ENCODE data around the gene TRAF5.

TRAF5 gene

DNA sequence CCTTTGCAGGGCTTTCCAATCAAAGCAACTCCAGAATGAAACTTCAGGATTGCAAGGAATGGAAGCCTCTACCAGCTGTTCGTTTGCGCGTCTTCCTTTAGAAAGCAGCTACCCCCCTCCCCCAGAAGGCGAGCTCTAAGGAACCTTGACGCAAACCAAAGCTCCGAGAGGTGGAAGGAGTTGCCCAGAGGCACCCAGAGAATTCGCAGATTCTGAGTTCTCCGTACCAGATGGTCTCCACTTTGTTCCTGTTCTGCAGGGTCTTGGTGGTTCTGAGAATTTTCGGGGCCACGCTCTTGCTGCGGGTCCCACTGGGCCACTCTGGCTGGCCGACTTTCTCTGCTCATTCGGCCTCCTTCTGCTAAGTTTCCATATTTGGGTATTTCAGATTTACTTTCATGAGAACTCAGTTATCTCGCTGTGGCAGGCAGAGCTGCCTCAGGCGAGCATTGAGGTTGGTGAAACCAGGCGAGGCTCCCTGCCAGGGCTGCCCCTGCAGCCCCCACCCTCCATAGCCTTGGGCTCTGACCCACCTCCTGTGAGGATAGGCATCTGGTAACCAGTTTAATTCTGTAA, 801 bp downstream of the TRAF5 start:
- Histone ChIP-seq H3K4me3 (ENCODE audit: insufficient read depth, low read depth, low read length, poor library complexity, severe bottlenecking) (peak overlapping the region; percentile 85), H3K36me3 (ENCODE audit: control insufficient read depth, insufficient read depth, low read length) (no peaks in the 10 kb centered on the region), H3K4me1 (ENCODE audit: control insufficient read depth, insufficient read depth, low read length, poor library complexity, severe bottlenecking) (peaks cover 41% of the 10 kb centered on the region), H3K9me3 (ENCODE audit: control insufficient read depth, low read length) (no peaks in the 10 kb centered on the region), H3K27me3 (replicated peaks; ENCODE audit: control insufficient read depth, insufficient read depth, low read length, poor library complexity, severe bottlenecking) (no peaks in the 10 kb centered on the region), H3K27ac (ENCODE audit: insufficient read depth, low read length, poor library complexity, severe bottlenecking) (peak overlapping the region; percentile 76)
- DNase-seq: peak in 1 of 3 donors; percentile 19

DNA sequence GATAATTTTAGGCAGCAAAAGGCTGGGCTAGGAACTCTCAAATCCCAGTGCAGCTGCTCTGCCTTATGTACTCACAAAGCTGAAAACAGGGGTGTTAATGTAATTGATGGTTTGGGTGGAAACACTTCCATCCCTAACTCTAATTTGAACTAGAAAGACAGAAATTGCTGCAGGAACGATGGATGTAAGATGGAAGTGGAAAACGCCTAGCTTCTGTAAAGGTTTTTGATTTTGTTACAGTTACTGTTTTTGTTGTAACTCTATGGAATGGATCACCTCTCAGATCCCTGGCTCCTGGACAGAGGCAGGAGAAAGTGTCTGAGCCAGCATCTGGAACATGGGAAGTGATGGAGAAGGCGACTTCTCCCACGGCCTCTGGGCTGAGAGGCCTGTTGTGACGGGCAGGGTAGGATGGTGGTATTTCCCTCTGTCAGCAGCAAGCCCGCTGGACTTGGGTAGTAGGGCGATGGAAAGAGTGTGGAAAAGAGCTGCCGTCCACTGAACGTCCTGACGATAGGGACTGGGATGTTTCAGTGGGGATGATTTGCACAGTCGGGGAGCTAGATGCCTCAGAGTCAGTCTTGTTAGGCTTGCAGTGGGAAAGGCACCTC, 1.6 kb downstream of the TRAF5 start:
- Histone ChIP-seq H3K27me3 (replicated peaks; ENCODE audit: control insufficient read depth, insufficient read depth, low read length, poor library complexity, severe bottlenecking) (no peaks in the 10 kb centered on the region), H3K36me3 (ENCODE audit: control insufficient read depth, insufficient read depth, low read length) (no peaks in the 10 kb centered on the region), H3K9me3 (ENCODE audit: control insufficient read depth, low read length) (no peaks in the 10 kb centered on the region), H3K27ac (ENCODE audit: insufficient read depth, low read length, poor library complexity, severe bottlenecking) (peak overlapping the region; percentile 76), H3K4me1 (ENCODE audit: control insufficient read depth, insufficient read depth, low read length, poor library complexity, severe bottlenecking) (peaks cover 47% of the 10 kb centered on the region), H3K4me3 (ENCODE audit: insufficient read depth, low read depth, low read length, poor library complexity, severe bottlenecking) (peak overlapping the region; percentile 85)
- no peak for DNase-seq

DNA sequence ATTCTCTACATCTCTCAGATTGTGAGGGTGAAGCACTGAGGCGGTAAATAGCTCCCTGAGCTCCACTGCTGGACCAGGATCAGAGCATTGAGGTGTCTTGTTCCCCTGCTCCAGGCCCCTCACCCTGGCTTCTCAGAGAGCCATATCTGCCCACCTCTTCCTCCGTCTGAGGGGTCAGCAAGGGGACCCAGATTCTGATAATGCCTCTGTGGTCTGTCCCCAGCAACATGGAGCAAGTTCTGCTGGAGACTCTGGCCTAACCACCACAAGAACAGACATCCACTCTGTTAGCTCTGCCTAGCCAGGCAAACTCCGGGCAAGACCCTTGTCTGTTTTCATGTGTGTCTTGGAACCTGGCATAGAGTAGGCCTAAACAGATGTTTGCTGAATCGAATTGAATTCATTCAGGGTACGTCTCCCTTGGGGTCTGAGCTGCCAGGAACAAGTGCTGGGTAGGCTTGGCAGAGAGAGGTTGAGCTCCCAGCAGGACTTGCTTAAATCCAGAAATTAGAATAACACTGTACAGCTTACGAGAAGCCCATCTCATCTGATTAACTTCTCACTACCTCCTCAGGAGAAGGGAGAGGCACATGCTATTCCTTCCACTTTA, 2.3 kb downstream of the TRAF5 start:
- Histone ChIP-seq H3K27ac (ENCODE audit: insufficient read depth, low read length, poor library complexity, severe bottlenecking) (peak overlapping the region; percentile 76), H3K4me3 (ENCODE audit: insufficient read depth, low read depth, low read length, poor library complexity, severe bottlenecking) (peak overlapping the region; percentile 85)

DNA sequence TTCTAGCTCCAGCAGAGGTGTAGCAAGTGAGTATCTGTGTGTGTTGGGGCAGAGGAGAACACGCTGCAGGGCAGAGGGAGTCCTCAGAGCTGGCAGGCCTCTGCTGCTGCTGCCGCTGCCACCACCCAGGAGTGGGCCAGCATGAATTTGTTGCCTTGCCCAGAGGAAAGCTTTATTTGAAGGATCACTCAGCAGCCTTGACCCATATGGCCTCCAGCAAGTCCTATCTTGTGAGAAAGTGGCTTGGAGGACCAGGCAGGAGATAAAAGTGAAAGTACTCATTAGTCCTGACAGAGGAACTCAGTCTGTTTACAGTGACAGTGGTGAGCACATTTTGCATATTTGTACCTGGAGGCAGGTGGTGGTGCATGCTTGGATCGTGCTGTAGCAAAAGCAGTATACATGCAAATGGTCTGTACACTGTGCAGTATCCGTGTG, 3.1 kb downstream of the TRAF5 start:
- Histone ChIP-seq H3K27ac (ENCODE audit: insufficient read depth, low read length, poor library complexity, severe bottlenecking) (peak overlapping the region; percentile 76), H3K9me3 (ENCODE audit: control insufficient read depth, low read length) (no peaks in the 10 kb centered on the region), H3K4me3 (ENCODE audit: insufficient read depth, low read depth, low read length, poor library complexity, severe bottlenecking) (peak overlapping the region; percentile 85), H3K27me3 (replicated peaks; ENCODE audit: control insufficient read depth, insufficient read depth, low read length, poor library complexity, severe bottlenecking) (no peaks in the 10 kb centered on the region), H3K4me1 (ENCODE audit: control insufficient read depth, insufficient read depth, low read length, poor library complexity, severe bottlenecking) (peaks cover 54% of the 10 kb centered on the region), H3K36me3 (ENCODE audit: control insufficient read depth, insufficient read depth, low read length) (no peaks in the 10 kb centered on the region)
- DNase-seq: no peak

More for the DNA sequence above, 2.3 kb downstream of the TRAF5 start:
- no peaks in the 10 kb centered on the region for H3K36me3 ChIP-seq (ENCODE audit: control insufficient read depth, insufficient read depth, low read length)
- DNase-seq: no peak
- H3K27me3 ChIP-seq (replicated peaks; ENCODE audit: control insufficient read depth, insufficient read depth, low read length, poor library complexity, severe bottlenecking): no peaks in the 10 kb centered on the region
- no peaks in the 10 kb centered on the region for H3K9me3 ChIP-seq (ENCODE audit: control insufficient read depth, low read length)
- peaks cover 51% of the 10 kb centered on the region for H3K4me1 ChIP-seq (ENCODE audit: control insufficient read depth, insufficient read depth, low read length, poor library complexity, severe bottlenecking)

DNA sequence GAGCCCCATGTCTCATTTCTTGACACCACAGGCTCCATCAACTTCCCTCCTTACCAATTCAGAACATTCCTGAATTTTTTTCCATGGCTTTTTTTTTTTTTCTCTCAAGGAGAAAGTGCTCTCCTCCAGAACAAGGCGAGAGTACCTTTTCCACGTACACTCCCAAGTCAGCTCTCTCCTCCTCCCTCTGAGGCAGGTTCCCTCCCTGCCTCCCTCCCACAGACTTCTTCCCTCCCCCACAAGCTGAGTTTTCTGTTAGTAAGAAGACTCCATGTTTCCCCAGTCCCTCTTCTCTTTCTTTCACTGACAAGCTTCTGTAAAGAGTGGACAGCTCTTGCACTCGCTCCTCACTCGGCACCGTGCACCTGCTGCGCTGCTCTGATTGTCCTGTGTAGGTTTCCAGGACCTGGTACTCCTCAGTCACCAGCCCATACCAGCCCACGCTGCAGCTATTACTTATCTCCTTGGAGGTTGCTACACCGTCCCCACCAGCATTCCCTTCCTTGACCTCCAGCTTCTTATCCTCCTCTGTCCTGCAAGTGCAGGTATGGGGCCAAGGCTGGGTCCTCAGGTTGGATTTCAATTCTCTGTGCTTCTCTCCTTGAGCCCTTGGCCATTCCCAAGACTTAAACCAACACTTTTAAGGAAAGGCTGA, 3.8 kb downstream of the TRAF5 start:
- Histone ChIP-seq H3K9me3 (ENCODE audit: control insufficient read depth, low read length) (no peaks in the 10 kb centered on the region), H3K4me3 (ENCODE audit: insufficient read depth, low read depth, low read length, poor library complexity, severe bottlenecking) (peak overlapping the region; percentile 85), H3K36me3 (ENCODE audit: control insufficient read depth, insufficient read depth, low read length) (no peaks in the 10 kb centered on the region), H3K27me3 (replicated peaks; ENCODE audit: control insufficient read depth, insufficient read depth, low read length, poor library complexity, severe bottlenecking) (no peaks in the 10 kb centered on the region), H3K4me1 (ENCODE audit: control insufficient read depth, insufficient read depth, low read length, poor library complexity, severe bottlenecking) (peaks cover 58% of the 10 kb centered on the region), H3K27ac (ENCODE audit: insufficient read depth, low read length, poor library complexity, severe bottlenecking) (peak overlapping the region; percentile 76)
- DNase-seq: no peak

DNA sequence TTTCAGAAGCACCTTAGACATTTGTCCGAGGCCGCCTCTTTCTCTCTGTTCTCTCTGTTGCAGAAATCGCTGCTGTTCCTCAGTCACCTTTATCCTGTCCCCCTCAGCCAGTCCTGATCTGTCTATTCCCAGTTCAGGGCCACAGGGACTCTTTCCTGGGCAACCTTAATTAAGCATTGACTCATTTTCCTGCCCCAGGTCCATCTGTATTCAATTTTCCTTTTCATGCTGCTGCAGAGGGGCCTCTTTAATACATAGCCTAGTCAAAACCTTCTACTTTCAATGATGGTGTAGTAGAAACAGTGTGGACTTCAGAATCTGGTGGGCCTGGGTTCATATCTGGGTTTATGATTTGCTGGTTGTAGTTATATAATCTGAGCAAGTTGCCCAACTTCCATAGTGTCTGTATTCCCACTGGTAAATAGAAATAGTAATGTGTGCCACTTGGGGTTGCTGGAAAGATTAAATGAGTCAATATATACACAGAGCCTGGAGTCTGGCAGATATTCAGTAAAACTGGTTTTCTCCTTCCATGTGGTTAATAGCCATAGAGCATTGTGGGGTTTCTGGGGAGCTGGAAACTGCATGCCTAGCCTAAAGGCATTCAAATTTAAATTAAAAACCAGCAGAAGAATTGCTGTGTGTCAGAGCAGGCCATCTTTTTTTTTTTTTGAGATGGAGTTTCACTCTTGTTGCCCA, 4.5 kb downstream of the TRAF5 start:
- no peak overlapping the region for H3K27ac ChIP-seq (ENCODE audit: insufficient read depth, low read length, poor library complexity, severe bottlenecking)
- no peak overlapping the region for H3K4me3 ChIP-seq (ENCODE audit: insufficient read depth, low read depth, low read length, poor library complexity, severe bottlenecking)
- H3K36me3 ChIP-seq (ENCODE audit: control insufficient read depth, insufficient read depth, low read length): no peaks in the 10 kb centered on the region
- no peaks in the 10 kb centered on the region for H3K9me3 ChIP-seq (ENCODE audit: control insufficient read depth, low read length)
- no peak for DNase-seq
- H3K4me1 ChIP-seq (ENCODE audit: control insufficient read depth, insufficient read depth, low read length, poor library complexity, severe bottlenecking): peaks cover 63% of the 10 kb centered on the region
- H3K27me3 ChIP-seq (replicated peaks; ENCODE audit: control insufficient read depth, insufficient read depth, low read length, poor library complexity, severe bottlenecking): no peaks in the 10 kb centered on the region

DNA sequence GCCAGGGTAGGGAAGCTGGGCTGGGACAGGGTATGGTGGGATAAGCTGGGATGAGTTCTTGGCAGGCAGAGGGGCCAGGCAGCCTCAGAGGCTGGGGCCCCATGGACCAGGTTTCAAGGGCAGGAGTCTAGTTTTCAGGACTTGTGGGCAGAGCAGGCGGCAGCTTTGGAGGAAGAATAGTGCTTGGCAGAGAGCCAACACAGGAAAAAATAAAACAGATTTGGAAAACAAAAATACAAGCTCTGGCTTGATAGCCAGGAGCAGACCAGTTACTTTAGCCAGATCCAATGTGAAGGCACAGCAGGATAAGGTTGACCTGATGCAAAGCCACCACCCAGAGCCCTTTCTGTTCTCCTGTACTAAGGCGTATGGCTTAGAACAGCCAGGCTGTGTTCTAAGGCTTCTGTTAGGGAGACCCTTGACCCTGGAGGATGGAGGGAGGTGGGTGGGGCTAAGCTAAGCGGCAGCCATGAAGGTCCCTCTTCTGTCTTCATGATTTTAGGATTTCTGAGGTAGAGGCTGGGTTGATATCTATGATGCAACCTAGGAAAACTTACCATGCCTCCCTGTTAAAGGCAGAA, 5.5 kb downstream of the TRAF5 start:
- no peak for DNase-seq

DNA sequence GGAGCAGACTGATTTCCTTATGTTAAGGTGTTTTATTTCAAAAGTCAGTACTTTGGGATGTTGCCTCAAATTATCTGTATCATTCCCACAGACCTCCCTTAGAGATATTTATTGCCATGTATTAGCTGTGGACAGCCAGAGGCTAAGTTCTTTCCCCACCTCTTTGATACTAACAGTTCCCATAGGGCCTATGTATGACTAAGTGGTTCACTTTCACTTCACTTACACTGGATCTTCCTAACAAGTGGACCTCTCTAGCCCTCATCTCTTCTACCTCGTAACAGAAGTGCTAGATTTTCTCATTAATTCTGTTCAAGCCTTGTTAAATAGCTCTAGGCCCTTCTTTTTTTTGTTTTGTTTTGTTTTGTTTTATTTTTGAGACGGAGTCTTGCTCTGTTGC, 6.2 kb downstream of the TRAF5 start:
- Histone ChIP-seq H3K36me3 (ENCODE audit: control insufficient read depth, insufficient read depth, low read length) (no peaks in the 10 kb centered on the region), H3K27ac (ENCODE audit: insufficient read depth, low read length, poor library complexity, severe bottlenecking) (no peak overlapping the region), H3K27me3 (replicated peaks; ENCODE audit: control insufficient read depth, insufficient read depth, low read length, poor library complexity, severe bottlenecking) (no peaks in the 10 kb centered on the region), H3K9me3 (ENCODE audit: control insufficient read depth, low read length) (no peaks in the 10 kb centered on the region), H3K4me3 (ENCODE audit: insufficient read depth, low read depth, low read length, poor library complexity, severe bottlenecking) (no peak overlapping the region), H3K4me1 (ENCODE audit: control insufficient read depth, insufficient read depth, low read length, poor library complexity, severe bottlenecking) (peaks cover 80% of the 10 kb centered on the region)
- no peak for DNase-seq

More for the DNA sequence above, 5.5 kb downstream of the TRAF5 start:
- Histone ChIP-seq H3K27me3 (replicated peaks; ENCODE audit: control insufficient read depth, insufficient read depth, low read length, poor library complexity, severe bottlenecking) (no peaks in the 10 kb centered on the region), H3K36me3 (ENCODE audit: control insufficient read depth, insufficient read depth, low read length) (no peaks in the 10 kb centered on the region), H3K4me3 (ENCODE audit: insufficient read depth, low read depth, low read length, poor library complexity, severe bottlenecking) (no peak overlapping the region), H3K9me3 (ENCODE audit: control insufficient read depth, low read length) (no peaks in the 10 kb centered on the region), H3K4me1 (ENCODE audit: control insufficient read depth, insufficient read depth, low read length, poor library complexity, severe bottlenecking) (peaks cover 73% of the 10 kb centered on the region), H3K27ac (ENCODE audit: insufficient read depth, low read length, poor library complexity, severe bottlenecking) (no peak overlapping the region)

DNA sequence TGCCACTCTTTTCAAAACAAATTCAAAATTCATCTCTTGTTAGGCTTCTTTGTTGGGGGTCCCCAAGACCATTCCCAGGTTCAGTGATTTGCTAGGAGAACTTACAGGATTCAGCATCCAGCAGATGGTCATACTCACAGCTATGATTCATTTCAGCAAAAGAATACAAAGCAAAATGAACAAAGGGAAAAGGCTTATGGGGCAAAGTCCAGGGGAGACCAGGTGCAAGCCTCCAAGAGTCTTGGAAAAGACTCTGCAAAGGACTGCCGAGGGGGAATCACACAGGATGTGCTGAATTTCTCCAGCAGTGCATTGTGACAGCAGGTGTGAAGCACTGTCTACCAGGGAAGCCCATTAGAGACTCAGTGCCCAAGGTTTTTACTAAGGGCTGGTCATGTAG, 7.3 kb downstream of the TRAF5 start:
- no peak overlapping the region for H3K27ac ChIP-seq (ENCODE audit: insufficient read depth, low read length, poor library complexity, severe bottlenecking)
- DNase-seq: no peak
- H3K4me1 ChIP-seq (ENCODE audit: control insufficient read depth, insufficient read depth, low read length, poor library complexity, severe bottlenecking): peaks cover 84% of the 10 kb centered on the region
- no peaks in the 10 kb centered on the region for H3K9me3 ChIP-seq (ENCODE audit: control insufficient read depth, low read length)
- H3K36me3 ChIP-seq (ENCODE audit: control insufficient read depth, insufficient read depth, low read length): no peaks in the 10 kb centered on the region
- H3K27me3 ChIP-seq (replicated peaks; ENCODE audit: control insufficient read depth, insufficient read depth, low read length, poor library complexity, severe bottlenecking): no peaks in the 10 kb centered on the region
- no peak overlapping the region for H3K4me3 ChIP-seq (ENCODE audit: insufficient read depth, low read depth, low read length, poor library complexity, severe bottlenecking)

All from effector memory CD4-positive, alpha-beta T cell (primary cell).